NCI-H1436 (cell line): ENCODE measurements around the gene LITAF.
"Not testable (repeated sequence)": the region's sequence is repeated elsewhere in the genome, so short reads cannot be mapped to it uniquely, and the experiment has no call there.

Experiments
- DNase-seq: peaks from one replicate; lab custom pipeline; 2025; lab: John Stamatoyannopoulos, UW

Gene LITAF

GRCh38 chr16:11620243-11621003 is 33.7 kb upstream of the LITAF start:
- no peak for DNase-seq

DNA sequence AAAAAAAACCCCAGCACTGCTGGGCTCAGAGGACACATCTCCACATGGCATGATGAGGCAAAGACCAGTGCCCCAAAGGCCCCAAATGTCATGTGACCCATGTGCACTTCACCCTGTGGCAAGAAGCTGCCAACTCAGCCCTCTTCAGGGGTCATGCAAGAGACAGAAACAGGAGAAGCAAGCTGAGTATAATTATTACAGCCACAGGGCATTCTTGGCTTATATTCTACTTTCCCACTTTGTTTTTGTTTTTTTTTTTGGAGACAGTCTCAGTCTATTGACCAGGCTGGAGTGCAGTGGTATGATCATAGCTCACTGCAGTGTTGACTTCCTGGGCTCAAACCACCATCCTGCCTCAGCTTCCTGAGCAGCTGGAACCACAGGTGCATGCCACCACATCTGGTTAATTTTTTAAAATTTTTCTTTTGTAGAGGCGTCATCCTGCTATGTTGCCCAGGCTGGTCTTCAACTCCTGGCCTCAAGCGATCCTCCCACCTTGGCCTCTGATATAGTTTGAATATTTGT is 32.7 kb upstream of the LITAF start:
- no peak for DNase-seq

DNA sequence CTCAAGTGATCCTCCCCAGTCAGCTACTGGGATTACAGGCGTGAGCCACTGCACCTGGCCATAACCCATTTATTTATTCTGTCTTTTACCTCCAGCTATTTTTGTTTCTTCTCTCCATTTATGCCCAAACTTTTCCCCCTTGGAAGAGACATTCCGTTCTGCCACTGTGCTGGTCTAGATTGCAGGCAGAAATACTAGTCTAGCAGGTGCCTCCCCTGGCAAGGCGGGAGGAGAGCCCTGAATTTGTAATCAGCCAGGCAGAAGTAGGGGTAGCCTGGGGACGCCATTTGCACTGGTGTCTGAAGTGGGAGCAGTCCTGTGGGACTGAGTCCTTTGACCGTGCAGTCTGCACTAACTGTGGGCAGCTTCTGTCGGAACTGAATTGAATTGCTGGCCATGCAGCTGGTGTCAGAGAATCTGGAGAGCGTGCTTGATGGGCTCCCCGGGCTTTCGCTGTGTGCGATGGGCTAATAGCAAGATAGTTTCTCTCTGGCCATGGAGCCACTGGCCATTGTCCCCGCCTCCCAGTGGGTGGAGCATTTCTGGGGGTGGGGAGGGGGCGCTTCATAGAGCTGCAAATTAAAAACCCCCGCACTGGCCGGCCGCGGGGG is 31.5 kb upstream of the LITAF start:
- DNase-seq, result no peak

DNA sequence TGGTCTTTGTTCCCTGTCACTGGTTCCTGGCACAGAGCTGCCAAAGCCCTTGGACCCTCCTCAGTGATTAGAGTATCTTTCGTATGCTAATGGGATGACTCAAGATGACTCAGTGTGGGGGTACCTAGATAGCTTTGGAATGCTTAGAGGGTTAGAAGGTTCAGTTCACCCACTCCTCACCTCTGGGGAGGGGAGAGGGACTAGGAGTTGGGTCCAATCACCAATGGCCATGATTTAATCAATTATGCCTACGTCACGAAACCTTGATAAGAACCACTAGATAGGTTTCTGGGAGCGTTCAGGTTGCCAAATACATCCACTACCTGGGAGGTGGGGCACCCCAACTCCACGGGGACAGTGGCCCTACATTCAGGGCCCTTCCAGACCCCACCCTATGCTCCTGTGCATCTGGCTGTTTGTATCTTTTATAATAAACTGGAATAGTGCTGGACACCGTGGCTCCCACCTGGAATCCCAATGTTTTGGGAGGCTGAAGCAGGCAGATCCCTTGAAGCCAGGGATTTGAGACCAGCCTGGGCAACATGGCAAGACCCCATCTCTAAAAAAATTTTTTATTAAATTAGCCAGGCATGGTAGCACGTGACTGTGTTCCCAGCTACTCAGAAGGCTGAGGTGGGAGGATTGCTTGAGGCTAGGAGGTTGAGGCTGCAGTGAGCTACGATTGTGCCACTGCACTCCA is 29.2 kb upstream of the LITAF start:
- DNase-seq, result no peak

- no peak for DNase-seq
Observed at GRCh38 chr16:11614587-11615175, 28.0 kb upstream of the LITAF start.

GRCh38 chr16:11613381-11614303 is 26.9 kb upstream of the LITAF start:
- no peak for DNase-seq

GRCh38 chr16:11612665-11613025 is 25.9 kb upstream of the LITAF start:
- no peak for DNase-seq

DNA sequence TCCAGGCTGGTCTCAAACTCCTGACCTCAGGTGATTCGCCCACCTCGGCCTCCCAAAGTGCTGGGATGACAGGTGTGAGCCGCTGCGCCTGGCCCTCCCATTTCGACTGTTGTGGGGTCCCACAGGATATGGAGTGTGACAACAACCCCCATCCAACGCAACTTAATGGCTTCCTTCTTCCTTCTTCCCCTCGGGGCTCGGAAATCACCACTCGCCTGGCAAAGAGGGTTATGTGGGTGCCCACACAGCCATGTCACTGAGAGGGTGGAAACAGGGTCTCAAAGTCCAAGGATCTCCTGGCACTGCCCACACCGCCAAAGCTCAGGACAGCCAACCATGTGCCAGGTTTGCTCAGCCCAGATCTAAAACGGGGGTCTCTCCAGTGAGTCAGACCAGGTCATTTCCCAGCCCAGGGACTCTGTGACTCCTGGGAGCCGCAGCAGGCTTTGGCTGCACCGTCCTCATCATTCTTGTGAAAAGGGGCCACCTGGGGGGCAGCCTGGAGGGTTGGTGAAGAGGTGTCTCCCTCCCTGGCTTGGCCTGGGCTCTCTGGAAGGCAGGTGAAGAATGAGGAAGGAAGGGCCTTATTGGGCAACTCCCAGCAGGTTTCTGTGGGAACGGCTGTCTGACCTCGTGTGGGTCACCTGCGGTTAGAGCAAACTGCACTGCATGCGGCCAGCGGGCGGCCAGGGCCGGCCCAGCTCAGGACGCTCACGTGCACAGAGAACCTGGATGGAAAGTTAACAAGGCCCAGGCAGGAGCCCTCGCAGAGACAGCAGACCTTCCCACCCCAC is 25.3 kb upstream of the LITAF start:
- no peak for DNase-seq

GRCh38 chr16:11610580-11610979 is 23.9 kb upstream of the LITAF start:
- DNase-seq, result no peak

DNA sequence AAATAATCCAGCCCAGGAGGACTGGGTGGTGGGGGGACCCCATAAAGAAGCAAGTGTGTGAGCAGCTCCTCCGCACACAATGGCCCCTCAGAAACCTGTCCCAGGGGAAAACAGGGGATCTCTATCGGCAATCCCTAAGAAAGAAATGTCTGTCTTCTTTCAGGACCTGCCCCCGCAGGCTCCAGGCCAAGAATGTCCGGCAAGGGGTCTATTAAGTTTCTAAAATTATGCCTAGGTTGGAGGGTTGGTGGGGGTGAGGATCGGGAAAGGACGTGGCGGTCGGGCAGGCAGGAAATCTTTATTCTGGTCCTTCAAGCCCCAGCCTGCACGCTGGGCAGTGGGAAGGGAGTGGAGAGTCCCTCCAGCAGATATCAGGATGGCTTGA is 23.4 kb upstream of the LITAF start:
- no peak for DNase-seq

GRCh38 chr16:11609474-11610120 is 22.9 kb upstream of the LITAF start:
- no peak for DNase-seq

DNA sequence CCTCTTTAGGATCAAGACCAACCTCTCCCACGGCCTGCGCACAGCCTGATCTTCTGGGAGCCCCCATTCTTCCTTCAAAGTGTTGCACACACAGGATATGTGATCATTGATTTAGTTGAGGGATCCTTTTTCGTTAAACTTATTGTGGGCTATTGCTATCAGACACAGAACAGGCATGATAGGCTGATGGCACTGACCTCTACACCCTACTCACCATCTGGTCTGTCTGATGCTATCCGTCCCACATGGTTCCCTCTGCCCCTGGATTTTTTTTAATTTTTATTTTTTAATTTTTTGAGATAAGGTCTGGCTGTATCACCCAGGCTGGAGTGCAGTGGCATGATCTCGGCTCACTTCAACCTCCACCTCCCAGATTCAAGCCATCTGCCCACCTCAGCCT is 19.2 kb upstream of the LITAF start:
- no peak for DNase-seq

GRCh38 chr16:11605564-11605886 is 18.8 kb upstream of the LITAF start:
- DNase-seq, result no peak

- no peak for DNase-seq
Observed at GRCh38 chr16:11604783-11605563, 18.3 kb upstream of the LITAF start.

GRCh38 chr16:11604296-11604695 is 17.6 kb upstream of the LITAF start:
- not testable (repeated sequence) for DNase-seq

DNA sequence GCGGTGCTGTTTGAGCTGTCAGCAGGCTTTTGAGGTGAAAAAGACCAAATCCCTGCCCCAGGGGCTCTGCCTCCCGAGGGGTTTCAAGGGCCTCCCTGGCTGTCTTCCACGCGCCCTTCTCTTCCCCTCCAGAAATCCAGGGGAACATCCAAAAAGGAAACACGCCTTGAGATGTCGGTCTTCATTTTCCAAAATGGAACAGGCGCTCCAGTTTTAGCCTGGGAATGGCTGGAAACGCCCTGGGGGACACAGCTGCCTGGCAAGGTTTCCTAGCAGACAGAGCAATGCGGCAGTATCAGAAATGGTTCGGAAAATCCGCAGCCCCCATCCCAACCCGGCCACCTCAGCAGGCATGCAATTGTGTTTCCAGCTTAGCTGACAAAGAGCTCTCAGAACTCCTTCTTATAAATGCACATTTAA is 16.6 kb upstream of the LITAF start:
- DNase-seq, result no peak

DNA sequence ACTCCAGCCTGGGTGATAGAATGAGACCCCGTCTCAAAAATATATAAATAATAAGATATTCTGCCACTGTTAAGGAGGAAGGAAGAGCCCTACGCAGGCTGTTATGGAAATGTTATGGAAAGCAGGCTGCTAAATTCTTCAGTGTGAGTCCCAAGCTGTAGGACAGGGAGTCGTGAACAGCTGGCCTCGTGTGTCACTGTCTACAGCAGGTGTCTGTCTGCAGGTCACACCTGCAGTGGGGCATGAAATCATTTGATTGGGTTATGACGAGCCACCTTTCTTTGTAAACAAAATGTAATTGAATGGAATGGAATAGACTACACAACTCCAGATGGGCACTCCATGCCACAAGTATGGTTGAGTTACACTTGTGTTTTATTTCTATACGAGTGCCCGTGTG is 15.6 kb upstream of the LITAF start:
- DNase-seq, result no peak

DNA sequence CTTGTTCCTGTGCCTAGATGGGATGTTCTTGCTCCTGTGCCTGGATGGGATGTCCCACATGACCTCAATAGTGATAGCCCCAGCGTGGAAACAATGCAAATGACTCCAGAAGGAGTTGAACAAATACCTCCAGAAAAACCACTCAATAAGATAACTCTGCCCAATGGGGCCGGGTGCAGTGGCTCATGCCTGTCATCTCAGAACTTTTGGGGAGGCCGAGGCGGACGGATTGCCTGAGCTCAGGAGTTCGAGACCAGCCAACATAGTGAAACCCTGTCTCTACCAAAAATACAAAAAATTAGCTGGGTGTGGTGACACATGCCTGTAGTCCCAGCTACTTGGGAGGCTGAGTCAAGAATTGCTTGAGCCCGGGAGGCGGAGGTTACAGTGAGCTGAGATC is 15.2 kb upstream of the LITAF start:
- no peak for DNase-seq

DNA sequence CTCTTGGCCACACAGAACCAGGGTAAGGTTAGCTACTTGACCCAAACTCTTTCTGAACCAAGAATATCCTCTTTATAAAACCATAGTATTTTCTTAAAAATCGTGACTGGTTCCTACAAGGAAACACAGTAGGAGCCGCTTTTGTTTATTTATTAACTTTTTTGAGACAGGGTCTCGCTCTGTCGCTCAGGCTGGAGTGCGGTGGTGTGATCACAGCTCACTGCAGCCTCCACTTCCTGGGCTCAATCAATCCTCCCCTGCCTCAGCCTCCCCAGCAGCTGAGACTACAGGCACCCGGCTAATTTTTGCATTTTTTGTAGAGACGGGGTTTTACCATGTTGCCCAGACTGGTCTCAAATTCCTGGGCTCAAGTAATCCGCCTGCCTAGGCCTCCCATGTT is 14.7 kb upstream of the LITAF start:
- no peak for DNase-seq

- DNase-seq, result no peak
Observed at GRCh38 chr16:11599579-11599978, 12.9 kb upstream of the LITAF start.
